ENCODE results near the gene SETSIP. TPM values are rescaled to one million over a fixed set of nuclear protein-coding genes. Genes with fewer than 3 reads are reported as not detected.

SETSIP gene
- total and polyA plus RNA-seq, 2 donors (not counting 1 experiment from before 2014, with no cell fraction given), result 0.12 to 0.17 TPM

- Histone ChIP-seq H3K4me1 (ENCODE audit: control insufficient read depth, extremely low read depth, insufficient read depth, low read length) (no peaks in the 10 kb centered on the region), H3K36me3 (ENCODE audit: control insufficient read depth, insufficient read depth, low read length) (no peaks in the 10 kb centered on the region), H4K20me1 (ENCODE audit: control insufficient read depth, extremely low read depth, insufficient read depth, low read length) (no peaks in the 10 kb centered on the region), H3K4me3 (replicated peaks in 1 of 4; ENCODE audit: control extremely low read depth in 1 of 4, insufficient read depth in 1 of 4, low read depth in 3 of 4, low read length in 4 of 4) (no peak overlapping the region), H3K9me3 (ENCODE audit: control insufficient read depth, insufficient read depth, low read depth, low read length) (no peaks in the 10 kb centered on the region), H3K4me2 (ENCODE audit: extremely low read depth, insufficient read depth, low read length) (no peak overlapping the region), H2AFZ (ENCODE audit: low read length) (peak overlapping the region; percentile 35), H3K27me3 (ENCODE audit: control insufficient read depth, insufficient read depth, low read length) (peaks cover 3% of the 10 kb centered on the region), H3K79me2 (ENCODE audit: control insufficient read depth, insufficient read depth, low read length) (no peaks in the 10 kb centered on the region), H3K9ac (ENCODE audit: insufficient read depth, low read length) (no peak overlapping the region), H3K27ac (ENCODE audit: insufficient read depth, low read length) (no peak overlapping the region)
- TF ChIP-seq EZH2 (IDR thresholded peaks at IDR 0.05; ENCODE audit: low read length, missing control alignments), result no peak
- no peak for TF ChIP-seq CTCF (conservative IDR thresholded peaks at IDR 0.05 in 1 of 2, IDR thresholded peaks at IDR 0.05 in 1 of 2; ENCODE audit: low read depth in 1 of 2, low read length in 2 of 2)
- DNase-seq (ENCODE audit: low read depth in 2 of 2), result no peak
Measured at GRCh38 chr1:92031281-92032110, 43.7 kb downstream of the SETSIP start.

- DNase-seq (ENCODE audit: low read depth in 2 of 2), result peak; percentile 8 to 67
- no peaks in the 10 kb centered on the region for H3K9me3 ChIP-seq (ENCODE audit: control insufficient read depth, insufficient read depth, low read depth, low read length)
- peaks cover 1% of the 10 kb centered on the region for H3K27me3 ChIP-seq (ENCODE audit: control insufficient read depth, insufficient read depth, low read length)
- TF ChIP-seq EZH2 (IDR thresholded peaks at IDR 0.05; ENCODE audit: low read length, missing control alignments) (no peak), CTCF (conservative IDR thresholded peaks at IDR 0.05 in 1 of 2, IDR thresholded peaks at IDR 0.05 in 1 of 2; ENCODE audit: low read depth in 1 of 2, low read length in 2 of 2) (no peak)
- peak overlapping the region; percentile 49 for H2AFZ ChIP-seq (ENCODE audit: low read length)
- no peak overlapping the region for H3K27ac ChIP-seq (ENCODE audit: insufficient read depth, low read length)
- peak overlapping the region in 1 of 4 experiments; percentile 38 for H3K4me3 ChIP-seq (replicated peaks in 1 of 4; ENCODE audit: control extremely low read depth in 1 of 4, insufficient read depth in 1 of 4, low read depth in 3 of 4, low read length in 4 of 4)
- H3K4me2 ChIP-seq (ENCODE audit: extremely low read depth, insufficient read depth, low read length), result peak overlapping the region; percentile 82
- H3K9ac ChIP-seq (ENCODE audit: insufficient read depth, low read length), result no peak overlapping the region
- no peaks in the 10 kb centered on the region for H3K4me1 ChIP-seq (ENCODE audit: control insufficient read depth, extremely low read depth, insufficient read depth, low read length)
- H3K36me3 ChIP-seq (ENCODE audit: control insufficient read depth, insufficient read depth, low read length), result no peaks in the 10 kb centered on the region
- H3K79me2 ChIP-seq (ENCODE audit: control insufficient read depth, insufficient read depth, low read length), result no peaks in the 10 kb centered on the region
- H4K20me1 ChIP-seq (ENCODE audit: control insufficient read depth, extremely low read depth, insufficient read depth, low read length), result no peaks in the 10 kb centered on the region
Measured at GRCh38 chr1:92030656-92031107, 44.5 kb downstream of the SETSIP start.

- Histone ChIP-seq H4K20me1 (ENCODE audit: control insufficient read depth, extremely low read depth, insufficient read depth, low read length) (no peaks in the 10 kb centered on the region), H3K27ac (ENCODE audit: insufficient read depth, low read length) (no peak overlapping the region), H3K27me3 (ENCODE audit: control insufficient read depth, insufficient read depth, low read length) (no peaks in the 10 kb centered on the region), H3K79me2 (ENCODE audit: control insufficient read depth, insufficient read depth, low read length) (no peaks in the 10 kb centered on the region), H3K36me3 (ENCODE audit: control insufficient read depth, insufficient read depth, low read length) (no peaks in the 10 kb centered on the region), H3K4me1 (ENCODE audit: control insufficient read depth, extremely low read depth, insufficient read depth, low read length) (no peaks in the 10 kb centered on the region), H3K4me2 (ENCODE audit: extremely low read depth, insufficient read depth, low read length) (peak overlapping the region; percentile 82), H3K4me3 (replicated peaks in 1 of 4; ENCODE audit: control extremely low read depth in 1 of 4, insufficient read depth in 1 of 4, low read depth in 3 of 4, low read length in 4 of 4) (peak overlapping the region in 3 of 4 experiments; percentile 54 to 60 (median 57)), H3K9me3 (ENCODE audit: control insufficient read depth, insufficient read depth, low read depth, low read length) (no peaks in the 10 kb centered on the region), H3K9ac (ENCODE audit: insufficient read depth, low read length) (peak overlapping the region; percentile 58), H2AFZ (ENCODE audit: low read length) (peak overlapping the region; percentile 88)
- no peak for DNase-seq (ENCODE audit: low read depth in 2 of 2)
- TF ChIP-seq CTCF (conservative IDR thresholded peaks at IDR 0.05 in 1 of 2, IDR thresholded peaks at IDR 0.05 in 1 of 2; ENCODE audit: low read depth in 1 of 2, low read length in 2 of 2), result no peak
- no peak for TF ChIP-seq EZH2 (IDR thresholded peaks at IDR 0.05; ENCODE audit: low read length, missing control alignments)
Measured at GRCh38 chr1:92029241-92029922, 45.8 kb downstream of the SETSIP start.
